ENCODE data around the gene MIGA2.

The MIGA2 gene

GRCh38 chr9:129023908-129024233 is 12.6 kb upstream of the MIGA2 start:
- 71% methylated on average over 4 of the region's 4 CpGs for WGBS
- H3K27me3 ChIP-seq (ENCODE audit: control insufficient read depth in 1 of 2, insufficient read depth in 1 of 2, low read length in 2 of 2): no peaks in the 10 kb centered on the region

GRCh38 chr9:129026442-129027223 is 9.8 kb upstream of the MIGA2 start:
- no peak overlapping the region for H2BK12ac ChIP-seq (ENCODE audit: low read length in 2 of 2)
- no peak overlapping the region for H3K4ac ChIP-seq (ENCODE audit: low read depth in 1 of 2, low read length in 2 of 2)
- H3K14ac ChIP-seq (ENCODE audit: low read length in 2 of 2): no peak overlapping the region
- H3K4me2 ChIP-seq (ENCODE audit: low read length, poor library complexity, severe bottlenecking): peak overlapping the region; percentile 40
- peaks cover 41% of the 10 kb centered on the region for H3K4me1 ChIP-seq (ENCODE audit: control insufficient read depth, insufficient read depth, low read depth, low read length)
- no peak overlapping the region for H3K27ac ChIP-seq (ENCODE audit: low read length, poor library complexity, severe bottlenecking)
- H3K9ac ChIP-seq (ENCODE audit: low read length): peak overlapping the region; percentile 84
- peak overlapping the region in 1 of 2 experiments; percentile 93 for H3K4me3 ChIP-seq (ENCODE audit: insufficient read depth in 1 of 2, low read depth in 1 of 2, low read length in 2 of 2)
- no peak overlapping the region for H2AK5ac ChIP-seq (ENCODE audit: low read length, severe bottlenecking)
- no peak overlapping the region for H3K23ac ChIP-seq (ENCODE audit: low read length in 2 of 2)
- peak; percentile 59 for DNase-seq
- no peaks in the 10 kb centered on the region for H3K27me3 ChIP-seq (ENCODE audit: control insufficient read depth in 1 of 2, insufficient read depth in 1 of 2, low read length in 2 of 2)
- H2BK120ac ChIP-seq (ENCODE audit: low read depth, low read length): no peak overlapping the region
- H3K9me3 ChIP-seq (ENCODE audit: control insufficient read depth, low read length): no peaks in the 10 kb centered on the region
- no peak overlapping the region for H4K8ac ChIP-seq (ENCODE audit: low read length)
- H2AFZ ChIP-seq (ENCODE audit: low read depth, low read length): no peak overlapping the region
- no peak overlapping the region for H4K91ac ChIP-seq (ENCODE audit: low read length)
- H3K36me3 ChIP-seq (ENCODE audit: control insufficient read depth in 1 of 2, insufficient read depth in 2 of 2, low read depth in 1 of 2, low read length in 2 of 2): peaks cover 0 to 3% of the 10 kb centered on the region in 2 experiments
- 54% methylated on average over 17 of the region's 17 CpGs for WGBS
- H3K18ac ChIP-seq (ENCODE audit: low read depth in 1 of 2, low read length in 2 of 2): no peak overlapping the region
- peaks cover 8% of the 10 kb centered on the region for H3K79me1 ChIP-seq (replicated peaks; ENCODE audit: low read length, poor library complexity, severe bottlenecking)
- H2BK5ac ChIP-seq (ENCODE audit: low read depth, low read length, poor library complexity, severe bottlenecking): no peak overlapping the region
- H2BK15ac ChIP-seq (ENCODE audit: low read depth, poor library complexity, severe bottlenecking): no peak overlapping the region

More at GRCh38 chr9:129023908-129024233, 12.6 kb upstream of the MIGA2 start:
- H3K18ac ChIP-seq (ENCODE audit: low read depth in 1 of 2, low read length in 2 of 2): no peak overlapping the region
- peaks cover 0 to 8% of the 10 kb centered on the region in 2 experiments for H3K36me3 ChIP-seq (ENCODE audit: control insufficient read depth in 1 of 2, insufficient read depth in 2 of 2, low read depth in 1 of 2, low read length in 2 of 2)
- no peak overlapping the region for H3K23ac ChIP-seq (ENCODE audit: low read length in 2 of 2)
- DNase-seq: no peak
- no peak overlapping the region for H3K14ac ChIP-seq (ENCODE audit: low read length in 2 of 2)
- H3K4me3 ChIP-seq (ENCODE audit: insufficient read depth in 1 of 2, low read depth in 1 of 2, low read length in 2 of 2): no peak overlapping the region
- peak overlapping the region; percentile 16 for H4K8ac ChIP-seq (ENCODE audit: low read length)
- no peak overlapping the region for H2AFZ ChIP-seq (ENCODE audit: low read depth, low read length)
- H2BK5ac ChIP-seq (ENCODE audit: low read depth, low read length, poor library complexity, severe bottlenecking): no peak overlapping the region
- peaks cover 13% of the 10 kb centered on the region for H3K79me1 ChIP-seq (replicated peaks; ENCODE audit: low read length, poor library complexity, severe bottlenecking)
- H2BK12ac ChIP-seq (ENCODE audit: low read length in 2 of 2): peak overlapping the region in 1 of 2 experiments; percentile 22
- H2AK5ac ChIP-seq (ENCODE audit: low read length, severe bottlenecking): no peak overlapping the region
- no peaks in the 10 kb centered on the region for H3K9me3 ChIP-seq (ENCODE audit: control insufficient read depth, low read length)
- H3K9ac ChIP-seq (ENCODE audit: low read length): peak overlapping the region; percentile 53
- no peak overlapping the region for H2BK15ac ChIP-seq (ENCODE audit: low read depth, poor library complexity, severe bottlenecking)
- no peak overlapping the region for H3K4me2 ChIP-seq (ENCODE audit: low read length, poor library complexity, severe bottlenecking)
- peak overlapping the region; percentile 50 for H3K27ac ChIP-seq (ENCODE audit: low read length, poor library complexity, severe bottlenecking)
- no peak overlapping the region for H4K91ac ChIP-seq (ENCODE audit: low read length)
- no peak overlapping the region for H2BK120ac ChIP-seq (ENCODE audit: low read depth, low read length)
- H3K4ac ChIP-seq (ENCODE audit: low read depth in 1 of 2, low read length in 2 of 2): no peak overlapping the region
- peaks cover 42% of the 10 kb centered on the region for H3K4me1 ChIP-seq (ENCODE audit: control insufficient read depth, insufficient read depth, low read depth, low read length)

- Histone ChIP-seq H2BK120ac (ENCODE audit: low read depth, low read length) (no peak overlapping the region), H2BK15ac (ENCODE audit: low read depth, poor library complexity, severe bottlenecking) (no peak overlapping the region)
These were observed 9.2 kb upstream of the MIGA2 start for GRCh38 chr9:129027224-129027684.

GRCh38 chr9:129027685-129028191 is 8.7 kb upstream of the MIGA2 start:
- peak overlapping the region; percentile 50 for H3K4me2 ChIP-seq (ENCODE audit: low read length, poor library complexity, severe bottlenecking)

More at GRCh38 chr9:129027224-129027684, 9.2 kb upstream of the MIGA2 start:
- Histone ChIP-seq H3K18ac (ENCODE audit: low read depth in 1 of 2, low read length in 2 of 2) (peak overlapping the region; percentile 40 to 83), H4K91ac (ENCODE audit: low read length) (peak overlapping the region; percentile 67), H3K79me1 (replicated peaks; ENCODE audit: low read length, poor library complexity, severe bottlenecking) (peaks cover 8% of the 10 kb centered on the region), H2AFZ (ENCODE audit: low read depth, low read length) (no peak overlapping the region), H3K23ac (ENCODE audit: low read length in 2 of 2) (peak overlapping the region in 1 of 2 experiments; percentile 42), H3K14ac (ENCODE audit: low read length in 2 of 2) (peak overlapping the region in 1 of 2 experiments; percentile 93), H3K27ac (ENCODE audit: low read length, poor library complexity, severe bottlenecking) (no peak overlapping the region), H3K9me3 (ENCODE audit: control insufficient read depth, low read length) (no peaks in the 10 kb centered on the region), H2AK5ac (ENCODE audit: low read length, severe bottlenecking) (peak overlapping the region; percentile 84), H2BK12ac (ENCODE audit: low read length in 2 of 2) (peak overlapping the region in 1 of 2 experiments; percentile 15), H3K4me2 (ENCODE audit: low read length, poor library complexity, severe bottlenecking) (peak overlapping the region; percentile 50), H3K4me1 (ENCODE audit: control insufficient read depth, insufficient read depth, low read depth, low read length) (peaks cover 37% of the 10 kb centered on the region), H3K4ac (ENCODE audit: low read depth in 1 of 2, low read length in 2 of 2) (peak overlapping the region in 1 of 2 experiments; percentile 60), H3K9ac (ENCODE audit: low read length) (peak overlapping the region; percentile 84), H2BK5ac (ENCODE audit: low read depth, low read length, poor library complexity, severe bottlenecking) (no peak overlapping the region), H3K36me3 (ENCODE audit: control insufficient read depth in 1 of 2, insufficient read depth in 2 of 2, low read depth in 1 of 2, low read length in 2 of 2) (peaks cover 0 to 3% of the 10 kb centered on the region in 2 experiments), H3K27me3 (ENCODE audit: control insufficient read depth in 1 of 2, insufficient read depth in 1 of 2, low read length in 2 of 2) (no peaks in the 10 kb centered on the region), H4K8ac (ENCODE audit: low read length) (peak overlapping the region; percentile 87), H3K4me3 (ENCODE audit: insufficient read depth in 1 of 2, low read depth in 1 of 2, low read length in 2 of 2) (peak overlapping the region; percentile 76 to 93)
- DNase-seq: no peak
- 46% methylated on average over 9 of the region's 9 CpGs for WGBS

More at GRCh38 chr9:129027685-129028191, 8.7 kb upstream of the MIGA2 start:
- Histone ChIP-seq H3K18ac (ENCODE audit: low read depth in 1 of 2, low read length in 2 of 2) (peak overlapping the region; percentile 77 to 83), H2AK5ac (ENCODE audit: low read length, severe bottlenecking) (peak overlapping the region; percentile 84), H2AFZ (ENCODE audit: low read depth, low read length) (peak overlapping the region; percentile 66), H3K9me3 (ENCODE audit: control insufficient read depth, low read length) (no peaks in the 10 kb centered on the region), H2BK120ac (ENCODE audit: low read depth, low read length) (no peak overlapping the region), H2BK12ac (ENCODE audit: low read length in 2 of 2) (peak overlapping the region in 1 of 2 experiments; percentile 15), H3K4ac (ENCODE audit: low read depth in 1 of 2, low read length in 2 of 2) (peak overlapping the region in 1 of 2 experiments; percentile 60), H3K27ac (ENCODE audit: low read length, poor library complexity, severe bottlenecking) (no peak overlapping the region), H2BK5ac (ENCODE audit: low read depth, low read length, poor library complexity, severe bottlenecking) (no peak overlapping the region), H3K9ac (ENCODE audit: low read length) (peak overlapping the region; percentile 84), H3K14ac (ENCODE audit: low read length in 2 of 2) (peak overlapping the region in 1 of 2 experiments; percentile 93), H4K91ac (ENCODE audit: low read length) (peak overlapping the region; percentile 67), H3K27me3 (ENCODE audit: control insufficient read depth in 1 of 2, insufficient read depth in 1 of 2, low read length in 2 of 2) (no peaks in the 10 kb centered on the region), H3K4me1 (ENCODE audit: control insufficient read depth, insufficient read depth, low read depth, low read length) (peaks cover 32% of the 10 kb centered on the region), H3K36me3 (ENCODE audit: control insufficient read depth in 1 of 2, insufficient read depth in 2 of 2, low read depth in 1 of 2, low read length in 2 of 2) (peaks cover 0 to 3% of the 10 kb centered on the region in 2 experiments), H2BK15ac (ENCODE audit: low read depth, poor library complexity, severe bottlenecking) (no peak overlapping the region), H3K79me1 (replicated peaks; ENCODE audit: low read length, poor library complexity, severe bottlenecking) (peaks cover 8% of the 10 kb centered on the region), H4K8ac (ENCODE audit: low read length) (peak overlapping the region; percentile 87), H3K4me3 (ENCODE audit: insufficient read depth in 1 of 2, low read depth in 1 of 2, low read length in 2 of 2) (peak overlapping the region; percentile 76 to 93), H3K23ac (ENCODE audit: low read length in 2 of 2) (peak overlapping the region; percentile 42 to 83)
- WGBS: 3% methylated on average over 33 of the region's 47 CpGs
- peak; percentile 28 for DNase-seq

Data from mesenchymal stem cell (in vitro differentiated cells and primary cell).